ENCODE results near the gene OPA1.

Gene OPA1

GRCh38 chr3:193662757-193663322 lies 69.8 kb downstream of the OPA1 start:
- in situ Hi-C loops (cut with MboI; ENCODE audit: low sequenced_read_pairs, unreplicated experiment) = loop anchor here (25.0 kb wide), 1 partner anchor 649 kb away; no protein-coding TSS in a partner anchor
- no peak for DNase-seq (ENCODE audit: low spot score)
- TF ChIP-seq CTCF (IDR thresholded peaks at IDR 0.05; ENCODE audit: borderline replicate concordance, control extremely low read depth, extremely low read depth, insufficient read depth, missing control alignments) = no peak

GRCh38 chr3:193665370-193665989 lies 72.5 kb downstream of the OPA1 start:
- DNase-seq (ENCODE audit: low spot score) = no peak
- in situ Hi-C loops (cut with MboI; ENCODE audit: low sequenced_read_pairs, unreplicated experiment) = loop anchor here (25.0 kb wide), 1 partner anchor 647 kb away; no protein-coding TSS in a partner anchor
- TF ChIP-seq CTCF (IDR thresholded peaks at IDR 0.05; ENCODE audit: borderline replicate concordance, control extremely low read depth, extremely low read depth, insufficient read depth, missing control alignments) = peak; percentile 15

GRCh38 chr3:193673845-193674244 lies 80.8 kb downstream of the OPA1 start:
- TF ChIP-seq CTCF (IDR thresholded peaks at IDR 0.05; ENCODE audit: borderline replicate concordance, control extremely low read depth, extremely low read depth, insufficient read depth, missing control alignments) = no peak
- in situ Hi-C loops (cut with MboI; ENCODE audit: low sequenced_read_pairs, unreplicated experiment) = loop anchor here (25.0 kb wide), 1 partner anchor 638 kb away; no protein-coding TSS in a partner anchor
- no peak for DNase-seq (ENCODE audit: low spot score)

GRCh38 chr3:193674714-193675113 lies 81.7 kb downstream of the OPA1 start:
- in situ Hi-C loops (cut with MboI; ENCODE audit: low sequenced_read_pairs, unreplicated experiment) = loop anchor here (25.0 kb wide), 1 partner anchor 638 kb away; no protein-coding TSS in a partner anchor
- TF ChIP-seq CTCF (IDR thresholded peaks at IDR 0.05; ENCODE audit: borderline replicate concordance, control extremely low read depth, extremely low read depth, insufficient read depth, missing control alignments) = no peak
- no peak for DNase-seq (ENCODE audit: low spot score)

GRCh38 chr3:193677734-193678133 lies 84.7 kb downstream of the OPA1 start:
- TF ChIP-seq CTCF (IDR thresholded peaks at IDR 0.05; ENCODE audit: borderline replicate concordance, control extremely low read depth, extremely low read depth, insufficient read depth, missing control alignments) = no peak
- no peak for DNase-seq (ENCODE audit: low spot score)
- in situ Hi-C loops (cut with MboI; ENCODE audit: low sequenced_read_pairs, unreplicated experiment) = no loop called here

GRCh38 chr3:193680220-193680619 lies 87.2 kb downstream of the OPA1 start:
- DNase-seq (ENCODE audit: low spot score) = no peak
- TF ChIP-seq CTCF (IDR thresholded peaks at IDR 0.05; ENCODE audit: borderline replicate concordance, control extremely low read depth, extremely low read depth, insufficient read depth, missing control alignments) = no peak
- in situ Hi-C loops (cut with MboI; ENCODE audit: low sequenced_read_pairs, unreplicated experiment) = no loop called here
